ENCODE results near the gene HLA-DMA. TPM values are rescaled to one million over a fixed set of nuclear protein-coding genes. Genes with fewer than 3 reads are reported as not detected.

HLA-DMA gene
- total RNA-seq, 1 donor from 2014 or later = 387 TPM

DNA sequence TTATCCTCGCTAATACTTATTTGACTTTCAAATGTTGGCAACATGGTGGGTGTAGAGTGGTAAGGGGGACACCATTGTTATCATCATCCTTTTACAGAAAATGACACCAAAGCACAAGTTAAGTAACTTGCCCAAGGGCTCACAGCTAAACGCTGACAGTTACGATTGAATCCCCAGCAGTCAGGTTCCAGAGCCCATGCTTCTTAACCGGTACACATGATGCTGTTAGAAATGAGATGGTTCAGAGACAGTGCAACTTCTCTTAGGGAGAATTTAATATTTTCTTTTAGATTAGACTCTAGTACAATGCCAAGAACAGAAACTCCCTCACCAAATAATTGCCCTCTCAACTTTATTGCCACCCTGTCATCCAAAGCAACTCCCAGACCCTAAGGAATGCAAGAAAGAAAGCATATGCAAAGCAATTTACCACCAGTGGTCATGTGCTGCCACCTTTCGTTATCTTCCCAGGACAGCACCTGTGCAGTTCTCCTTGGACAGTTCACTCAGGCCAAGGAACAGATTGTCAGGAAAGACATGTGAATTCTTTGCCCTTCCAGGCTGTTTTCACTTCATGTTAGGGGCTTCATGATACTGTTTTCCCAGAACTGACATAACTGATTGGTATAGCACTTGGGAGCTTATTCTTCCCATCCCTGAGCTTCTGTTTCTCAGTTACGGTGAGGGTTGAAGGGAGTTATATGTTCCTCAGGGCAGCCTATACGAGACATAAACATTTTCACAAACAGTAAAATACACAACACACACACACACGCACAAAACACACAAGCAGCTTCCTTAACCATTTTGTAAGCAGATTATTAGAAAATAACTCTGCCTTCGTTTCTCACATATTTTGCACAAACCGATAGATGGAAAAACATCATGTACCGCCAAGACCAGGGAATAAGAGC is 5.1 kb downstream of the HLA-DMA start:
- Mint-ChIP-seq H3K27me3 (no peaks in the 10 kb centered on the region), H3K4me3 (peak overlapping the region; percentile 98), H3K9me3 (no peaks in the 10 kb centered on the region), H3K4me1 (peaks cover 94% of the 10 kb centered on the region), H3K36me3 (ENCODE audit: low read depth) (peaks cover 50% of the 10 kb centered on the region), H3K27ac (peak overlapping the region; percentile 99)
- TF ChIP-seq, protein P1, sequence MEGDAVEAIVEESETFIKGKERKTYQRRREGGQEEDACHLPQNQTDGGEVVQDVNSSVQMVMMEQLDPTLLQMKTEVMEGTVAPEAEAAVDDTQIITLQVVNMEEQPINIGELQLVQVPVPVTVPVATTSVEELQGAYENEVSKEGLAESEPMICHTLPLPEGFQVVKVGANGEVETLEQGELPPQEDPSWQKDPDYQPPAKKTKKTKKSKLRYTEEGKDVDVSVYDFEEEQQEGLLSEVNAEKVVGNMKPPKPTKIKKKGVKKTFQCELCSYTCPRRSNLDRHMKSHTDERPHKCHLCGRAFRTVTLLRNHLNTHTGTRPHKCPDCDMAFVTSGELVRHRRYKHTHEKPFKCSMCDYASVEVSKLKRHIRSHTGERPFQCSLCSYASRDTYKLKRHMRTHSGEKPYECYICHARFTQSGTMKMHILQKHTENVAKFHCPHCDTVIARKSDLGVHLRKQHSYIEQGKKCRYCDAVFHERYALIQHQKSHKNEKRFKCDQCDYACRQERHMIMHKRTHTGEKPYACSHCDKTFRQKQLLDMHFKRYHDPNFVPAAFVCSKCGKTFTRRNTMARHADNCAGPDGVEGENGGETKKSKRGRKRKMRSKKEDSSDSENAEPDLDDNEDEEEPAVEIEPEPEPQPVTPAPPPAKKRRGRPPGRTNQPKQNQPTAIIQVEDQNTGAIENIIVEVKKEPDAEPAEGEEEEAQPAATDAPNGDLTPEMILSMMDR (IDR thresholded peaks at IDR 0.05) = no peak
- CTCF ChIA-PET = interaction anchor here (0.7 to 2.4 kb wide), 21 partner anchors 14 to 279 kb away, joined by 3 to 60 read pairs (median 6); partner anchors contain the start of genes BRD2, HLA-DOA, PSMB9 and TAP2
- POLR2A ChIA-PET = interaction anchor here (0.6 to 13.5 kb wide), 21 partner anchors 10 to 109 kb away, joined by 3 to 594 read pairs (median 6); partner anchors contain the start of genes BRD2, HLA-DMB, PSMB9 and TAP1
- intact Hi-C loops (cut with micrococcal nuclease) = loop anchor here (1.0 kb wide), 1 partner anchor 63 kb away; no protein-coding TSS in a partner anchor
- ATAC-seq (ENCODE audit: low read depth) (no peak), DNase-seq (no peak)

DNA sequence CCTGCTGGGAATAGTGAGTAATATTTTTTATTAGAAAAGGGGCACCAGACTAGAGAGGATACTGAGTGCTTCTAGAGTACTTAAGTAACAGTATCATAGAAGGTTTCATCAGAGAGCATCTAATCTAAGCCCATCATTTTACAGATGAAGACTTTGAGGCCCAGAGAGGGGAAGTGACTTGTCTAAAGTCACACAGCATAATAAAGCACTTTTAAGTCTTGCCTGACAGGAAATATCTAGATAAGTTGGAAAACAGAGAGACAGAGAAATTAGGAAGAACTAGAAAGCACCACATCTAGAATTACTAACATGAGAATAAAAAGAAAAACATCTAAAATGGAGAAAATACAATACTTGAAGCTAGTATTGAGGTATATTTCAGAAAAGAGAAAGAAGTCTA is 6.0 kb downstream of the HLA-DMA start:
- intact Hi-C loops (cut with micrococcal nuclease) = loop anchor here (1.0 kb wide), 1 partner anchor 62 kb away; no protein-coding TSS in a partner anchor
- Mint-ChIP-seq H3K27me3 (no peaks in the 10 kb centered on the region), H3K9me3 (no peaks in the 10 kb centered on the region), H3K36me3 (ENCODE audit: low read depth) (peaks cover 40% of the 10 kb centered on the region), H3K27ac (peak overlapping the region; percentile 99), H3K4me1 (peaks cover 94% of the 10 kb centered on the region), H3K4me3 (peak overlapping the region; percentile 59)
- no peak for ATAC-seq (ENCODE audit: low read depth)
- TF ChIP-seq, protein P1 (IDR thresholded peaks at IDR 0.05) = no peak
- CTCF ChIA-PET = interaction anchor here (0.7 to 2.4 kb wide), 16 partner anchors 13 to 108 kb away, joined by 4 to 60 read pairs (median 11); partner anchors contain the start of genes BRD2, HLA-DOA, PSMB9 and TAP2
- POLR2A ChIA-PET = interaction anchor here (0.9 to 13.5 kb wide), 14 partner anchors 9 to 109 kb away, joined by 3 to 594 read pairs (median 9); partner anchors contain the start of genes BRD2, HLA-DMB, PSMB9 and TAP1
- no peak for DNase-seq

DNA sequence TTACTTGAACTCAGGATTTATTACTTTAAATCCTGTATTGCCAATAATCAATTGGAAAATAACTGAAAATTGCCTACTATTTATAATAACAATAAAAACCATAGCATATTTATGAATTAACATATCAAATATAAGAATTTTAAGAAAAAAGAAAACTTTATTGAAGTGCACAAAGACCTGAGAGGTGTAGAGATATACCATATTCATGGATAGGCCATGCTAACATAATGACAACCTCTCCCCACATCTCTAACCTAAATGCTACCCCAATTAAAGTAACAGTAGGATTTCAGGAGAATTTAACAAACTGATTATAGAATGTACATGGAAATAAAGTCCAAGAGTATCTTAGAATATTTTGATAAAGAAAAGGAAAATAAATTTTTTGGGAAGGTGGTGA is 6.9 kb downstream of the HLA-DMA start:
- no peak for ATAC-seq (ENCODE audit: low read depth)
- Mint-ChIP-seq H3K4me3 (peak overlapping the region; percentile 92), H3K4me1 (peaks cover 98% of the 10 kb centered on the region), H3K27ac (peak overlapping the region; percentile 99), H3K36me3 (ENCODE audit: low read depth) (peaks cover 39% of the 10 kb centered on the region), H3K27me3 (no peaks in the 10 kb centered on the region), H3K9me3 (no peaks in the 10 kb centered on the region)
- TF ChIP-seq, protein P1 (IDR thresholded peaks at IDR 0.05) = no peak
- ChIA-PET CTCF (no interaction called here), POLR2A (interaction anchor here (7.7 to 16.1 kb wide), 2 partner anchors 13 to 26 kb away, joined by 168 to 1150 read pairs; partner anchors contain the start of gene BRD2)
- intact Hi-C loops (cut with micrococcal nuclease) = loop anchor here (1.0 kb wide), 2 partner anchors 7 to 13 kb away; partner anchors contain the start of gene HLA-DMA
- DNase-seq = no peak

DNA sequence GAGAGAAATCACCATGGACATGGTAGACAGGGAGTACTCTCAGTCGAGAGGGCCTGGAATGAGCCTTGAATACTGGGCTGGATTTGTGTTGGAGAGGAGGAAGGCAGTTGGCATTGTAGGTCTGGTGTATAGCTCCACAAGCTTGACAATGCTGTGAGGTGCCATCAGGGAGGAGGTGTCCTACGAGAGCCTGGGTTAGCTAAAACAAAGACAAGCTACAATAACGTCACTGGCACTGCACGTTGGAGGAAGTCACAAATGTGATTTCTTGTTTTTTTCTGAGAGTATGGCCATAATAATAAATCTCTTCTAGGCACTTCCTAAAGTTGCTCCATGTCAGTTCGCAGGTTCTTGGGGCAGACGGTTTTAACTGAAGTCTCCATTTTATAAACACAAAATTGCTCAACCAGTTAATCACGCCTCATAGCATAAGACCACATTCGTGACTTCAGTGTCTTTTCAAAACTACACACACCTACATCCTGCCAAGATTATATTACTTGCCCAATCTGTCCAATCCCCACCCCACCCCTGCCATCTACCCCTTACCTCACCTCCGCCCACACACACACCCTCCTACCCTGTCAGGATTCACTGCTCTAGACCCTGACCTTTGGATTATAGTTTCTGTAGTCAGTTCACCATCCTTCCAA is 7.7 kb downstream of the HLA-DMA start:
- TF ChIP-seq, protein P1 (IDR thresholded peaks at IDR 0.05) = no peak
- ChIA-PET CTCF (interaction anchor here (0.8 to 12.7 kb wide), 8 partner anchors 9 to 107 kb away, joined by 3 to 151 read pairs (median 10); partner anchors contain the start of genes BRD2, HLA-DMA and TAP2), POLR2A (interaction anchor here (0.6 to 16.1 kb wide), 21 partner anchors 8 to 1133 kb away, joined by 3 to 1150 read pairs (median 11); partner anchors contain the start of genes BRD2, GPSM3, HLA-DMA and HLA-DPA1)
- ATAC-seq (ENCODE audit: low read depth) = peak; percentile 49
- Mint-ChIP-seq H3K4me3 (peak overlapping the region; percentile 92), H3K36me3 (ENCODE audit: low read depth) (peaks cover 39% of the 10 kb centered on the region), H3K9me3 (no peaks in the 10 kb centered on the region), H3K27me3 (no peaks in the 10 kb centered on the region), H3K4me1 (peaks cover 93% of the 10 kb centered on the region), H3K27ac (peak overlapping the region; percentile 99)
- no peak for DNase-seq
- intact Hi-C loops (cut with micrococcal nuclease) = loop anchor here (1.0 kb wide), 2 partner anchors 8 to 12 kb away; partner anchors contain the start of gene HLA-DMA
